Caco-2 (cell line): Measurements from ENCODE around the gene NFKBIE. TPM values are rescaled to one million over a fixed set of nuclear protein-coding genes. Genes with fewer than 3 reads are reported as not detected.
A peak's percentile ranks its signal among the peaks of the same experiment; 100 is the strongest.

ENCODE experiments used
- BruUV-seq: library from RNA; stranded (reverse); fragments of 400-500 nt; replicated peaks from 2 replicates; lab custom pipeline; 2021; lab: Mats Ljungman, UMichigan
- CTCF ChIA-PET: fragments of 300-600 bp; sonication (Branson Sonifier 250); formaldehyde crosslinking; loops from one replicate; lab custom pipeline; 2022; ENCODE audit warnings: antibody characterized with exemption; lab: Charles Lee
- POLR2A ChIA-PET: fragments of 300-600 bp; sonication (Branson Sonifier 250); formaldehyde crosslinking; loops from one replicate; lab custom pipeline; 2022; ENCODE audit warnings: antibody characterized with exemption; lab: Charles Lee
- DNase-seq, 2 experiments: peaks; one replicate each; pipeline versions ENCODE4 v3.0.0 to v3.0.0-alpha.2; 2020 to 2022
- H3K27me3 ChIP-seq: replicated peaks from 2 replicates; pipeline ENCODE4 v1.6.0; 2011; ENCODE audit warnings: low read length; ENCODE audit not compliant: control insufficient read depth, insufficient read depth
- H3K36me3 ChIP-seq: 2 replicates; pipeline ENCODE4 v1.5.1; 2011; ENCODE audit warnings: low read length; ENCODE audit not compliant: control insufficient read depth, insufficient read depth
- H3K4me1 ChIP-seq: fragments of 250-450 bp; sonication (Bioruptor Pico); 2 replicates; pipeline ENCODE4 v1.5.1; 2020; ENCODE audit warnings: mild to moderate bottlenecking
- H3K4me3 ChIP-seq: 2 replicates; pipeline ENCODE4 v1.5.1; 2011; ENCODE audit warnings: low read depth, mild to moderate bottlenecking, control low read depth, low read length
- H3K9me3 ChIP-seq: fragments of 250-450 bp; sonication (Bioruptor Pico); 2 replicates; pipeline ENCODE4 v1.5.1; 2020; ENCODE audit warnings: mild to moderate bottlenecking, moderate library complexity
- H3K27ac Mint-ChIP-seq: one replicate; pipeline ENCODE4 v1.8.0; 2022; ENCODE audit warnings: mixed read lengths; ENCODE audit not compliant: unreplicated experiment
- H3K27me3 Mint-ChIP-seq: one replicate; pipeline ENCODE4 v1.8.0; 2022; ENCODE audit warnings: mixed read lengths; ENCODE audit not compliant: insufficient read depth, unreplicated experiment
- H3K36me3 Mint-ChIP-seq: one replicate; pipeline ENCODE4 v1.8.0; 2022; ENCODE audit warnings: mild to moderate bottlenecking, mixed read lengths; ENCODE audit not compliant: insufficient read depth, unreplicated experiment
- H3K4me1 Mint-ChIP-seq: one replicate; pipeline ENCODE4 v1.8.0; 2022; ENCODE audit warnings: low read depth, mixed read lengths; ENCODE audit not compliant: unreplicated experiment
- H3K4me3 Mint-ChIP-seq: one replicate; pipeline ENCODE4 v1.8.0; 2022; ENCODE audit warnings: mild to moderate bottlenecking, moderate library complexity, mixed read lengths; ENCODE audit not compliant: unreplicated experiment
- H3K9me3 Mint-ChIP-seq: one replicate; pipeline ENCODE4 v1.8.0; 2022; ENCODE audit warnings: mixed read lengths; ENCODE audit not compliant: unreplicated experiment
- intact Hi-C: fragments of 100-400 bp; cut with micrococcal nuclease; formaldehyde crosslinking; loops from one replicate; pipeline ENCODE4 v1.10.0; 2022; ENCODE audit not compliant: unreplicated experiment
- total RNA-seq: library from RNA; stranded (reverse); gene quantifications from 2 replicates; pipeline ENCODE4 v1.2.3, GENCODE V29; 2022
- TF ChIP-seq, protein P1 (sequence below), 2 experiments: fragments of 200-600 bp in 1 of 2; IDR thresholded peaks; 1 replicate in 1 of 2; 2 replicates in 1 of 2; pipeline versions ENCODE4 v1.5.1 to v1.8.0; 2011 to 2022; ENCODE audit warnings: antibody characterized with exemption in 1 of 2, control low read depth in 1 of 2, inconsistent platforms in 1 of 2, low read depth in 1 of 2, low read length in 1 of 2, mild to moderate bottlenecking in 1 of 2, moderate library complexity in 1 of 2; ENCODE audit not compliant: insufficient read depth in 1 of 2, severe bottlenecking in 1 of 2, unreplicated experiment in 1 of 2

The NFKBIE gene
- total RNA-seq, 1 experiment from 2014 or later, result 8.4 TPM

DNA sequence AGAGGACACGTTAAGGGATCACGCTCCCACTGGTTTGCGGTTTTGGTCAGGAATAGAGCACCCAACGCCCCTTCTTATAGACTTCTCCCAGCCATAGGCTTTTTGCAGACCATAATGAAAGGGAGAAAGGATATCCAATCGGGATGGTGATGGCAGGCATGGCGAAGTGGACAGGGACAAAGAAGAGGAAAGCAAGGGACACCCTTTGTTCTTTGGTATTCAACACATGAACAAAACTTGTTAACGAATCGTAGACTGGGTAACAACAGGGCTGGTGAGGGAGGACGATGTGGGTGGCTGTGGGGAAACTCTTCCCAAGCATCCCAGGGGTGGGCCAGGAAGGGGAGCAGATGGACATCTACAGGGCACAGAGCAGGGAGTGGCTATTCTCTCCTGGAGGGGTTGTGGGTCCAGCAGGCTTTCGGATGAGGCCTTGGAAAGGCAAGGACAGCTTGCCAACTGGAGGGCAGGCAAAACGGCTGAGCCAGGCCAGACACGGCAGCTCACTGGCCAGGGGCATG, 19.9 kb downstream of the NFKBIE start:
- ChIA-PET POLR2A (interaction anchor here (0.6 kb wide), 1 partner anchor 19 kb away, joined by 3 read pairs; no protein-coding TSS in a partner anchor), CTCF (interaction anchor here (1.6 kb wide), 1 partner anchor 22 kb away, joined by 8 read pairs; the partner anchor contains the start of gene SLC29A1)
- H3K4me3 Mint-ChIP-seq, result peak overlapping the region; percentile 97
- Histone ChIP-seq H3K27me3 (no peaks in the 10 kb centered on the region), H3K4me1 (peaks cover 15% of the 10 kb centered on the region), H3K36me3 (peaks cover 4% of the 10 kb centered on the region), H3K4me3 (peak overlapping the region; percentile 97), H3K9me3 (no peaks in the 10 kb centered on the region)
- TF ChIP-seq, protein P1, sequence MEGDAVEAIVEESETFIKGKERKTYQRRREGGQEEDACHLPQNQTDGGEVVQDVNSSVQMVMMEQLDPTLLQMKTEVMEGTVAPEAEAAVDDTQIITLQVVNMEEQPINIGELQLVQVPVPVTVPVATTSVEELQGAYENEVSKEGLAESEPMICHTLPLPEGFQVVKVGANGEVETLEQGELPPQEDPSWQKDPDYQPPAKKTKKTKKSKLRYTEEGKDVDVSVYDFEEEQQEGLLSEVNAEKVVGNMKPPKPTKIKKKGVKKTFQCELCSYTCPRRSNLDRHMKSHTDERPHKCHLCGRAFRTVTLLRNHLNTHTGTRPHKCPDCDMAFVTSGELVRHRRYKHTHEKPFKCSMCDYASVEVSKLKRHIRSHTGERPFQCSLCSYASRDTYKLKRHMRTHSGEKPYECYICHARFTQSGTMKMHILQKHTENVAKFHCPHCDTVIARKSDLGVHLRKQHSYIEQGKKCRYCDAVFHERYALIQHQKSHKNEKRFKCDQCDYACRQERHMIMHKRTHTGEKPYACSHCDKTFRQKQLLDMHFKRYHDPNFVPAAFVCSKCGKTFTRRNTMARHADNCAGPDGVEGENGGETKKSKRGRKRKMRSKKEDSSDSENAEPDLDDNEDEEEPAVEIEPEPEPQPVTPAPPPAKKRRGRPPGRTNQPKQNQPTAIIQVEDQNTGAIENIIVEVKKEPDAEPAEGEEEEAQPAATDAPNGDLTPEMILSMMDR (IDR thresholded peaks at IDR 0.05; ENCODE audit: insufficient read depth in 1 of 2, low read depth in 1 of 2, low read length in 1 of 2, severe bottlenecking in 1 of 2, unreplicated experiment in 1 of 2), result no peak
- DNase-seq, result no peak
- peaks cover 13% of the 10 kb centered on the region for H3K4me1 Mint-ChIP-seq
- peak overlapping the region; percentile 99 for H3K27ac Mint-ChIP-seq
- intact Hi-C loops, result loop anchor here (5.0 kb wide), 1 partner anchor 428 kb away; no protein-coding TSS in a partner anchor
- H3K9me3 Mint-ChIP-seq, result no peaks in the 10 kb centered on the region
- H3K36me3 Mint-ChIP-seq, result peaks cover 49% of the 10 kb centered on the region
- no peaks in the 10 kb centered on the region for H3K27me3 Mint-ChIP-seq
- no TSS peak for BruUV-seq

DNA sequence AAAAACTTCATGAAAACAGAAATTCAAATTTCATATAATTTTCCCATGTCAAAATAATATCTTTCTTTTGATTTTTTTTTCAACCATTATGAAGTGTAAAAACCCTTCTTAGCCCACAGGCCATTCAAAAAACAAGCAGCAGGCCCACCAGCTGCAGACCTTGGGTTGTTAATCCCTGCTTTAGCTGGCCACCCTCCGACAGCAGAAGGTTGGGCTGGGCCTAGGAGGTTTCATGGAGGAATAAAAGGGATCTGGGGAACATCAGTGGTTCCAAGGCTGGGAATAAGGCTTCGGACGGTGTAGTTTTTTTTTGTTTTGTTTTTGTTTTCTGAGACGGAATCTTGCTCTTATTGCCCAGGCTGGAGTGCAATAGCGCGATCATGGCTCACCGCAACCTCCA, 22.0 kb downstream of the NFKBIE start:
- Mint-ChIP-seq H3K36me3 (peaks cover 28% of the 10 kb centered on the region), H3K27me3 (no peaks in the 10 kb centered on the region), H3K4me1 (peaks cover 6% of the 10 kb centered on the region), H3K4me3 (no peak overlapping the region), H3K27ac (no peak overlapping the region), H3K9me3 (no peaks in the 10 kb centered on the region)
- intact Hi-C loops, result no loop called here
- TF ChIP-seq, protein P1 (IDR thresholded peaks at IDR 0.05; ENCODE audit: insufficient read depth in 1 of 2, low read depth in 1 of 2, low read length in 1 of 2, severe bottlenecking in 1 of 2, unreplicated experiment in 1 of 2), result no peak
- CTCF ChIA-PET, result interaction anchor here (1.5 kb wide), 1 partner anchor 71 kb away, joined by 3 read pairs; no protein-coding TSS in a partner anchor
- BruUV-seq, result no TSS peak
- POLR2A ChIA-PET, result no interaction called here
- Histone ChIP-seq H3K4me1 (peaks cover 5% of the 10 kb centered on the region), H3K36me3 (no peaks in the 10 kb centered on the region), H3K9me3 (no peaks in the 10 kb centered on the region), H3K27me3 (no peaks in the 10 kb centered on the region), H3K4me3 (no peak overlapping the region)
- DNase-seq, result no peak

DNA sequence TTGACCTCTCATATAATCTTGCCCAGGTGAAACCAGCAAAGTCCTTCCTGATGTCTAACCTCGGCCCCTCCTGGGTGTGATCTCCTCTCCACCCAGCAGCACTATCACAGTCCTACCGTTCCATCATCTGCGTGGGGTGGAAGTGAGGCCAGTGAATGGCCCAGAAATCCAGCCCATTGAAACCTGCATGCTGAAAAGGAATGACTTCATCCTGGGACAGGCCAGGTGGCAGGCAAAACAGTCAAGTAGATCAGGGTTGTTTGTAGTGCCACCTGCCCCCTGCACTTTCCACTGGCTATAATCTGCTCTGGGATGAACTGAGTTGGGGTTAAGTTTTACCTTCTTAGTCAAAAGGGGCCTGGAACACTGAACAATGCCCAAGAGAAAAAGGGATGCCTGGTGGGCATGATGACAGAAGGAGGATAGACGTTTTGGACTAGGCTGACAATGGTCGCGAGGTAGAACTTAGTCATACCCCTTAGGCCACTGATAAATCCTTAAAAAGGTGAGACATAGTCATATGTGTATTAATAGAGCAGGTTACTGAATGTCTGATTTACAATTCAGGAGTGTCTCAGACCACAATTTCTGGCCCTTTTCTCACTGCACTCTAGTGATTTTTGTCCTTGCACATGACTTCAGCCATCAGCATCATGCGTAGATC, 26.5 kb downstream of the NFKBIE start:
- DNase-seq, result no peak
- Mint-ChIP-seq H3K27me3 (no peaks in the 10 kb centered on the region), H3K9me3 (no peaks in the 10 kb centered on the region), H3K27ac (no peak overlapping the region), H3K36me3 (peaks cover 14% of the 10 kb centered on the region), H3K4me3 (peak overlapping the region; percentile 89), H3K4me1 (peaks cover 8% of the 10 kb centered on the region)
- Histone ChIP-seq H3K36me3 (no peaks in the 10 kb centered on the region), H3K4me1 (peaks cover 19% of the 10 kb centered on the region), H3K4me3 (no peak overlapping the region), H3K9me3 (no peaks in the 10 kb centered on the region), H3K27me3 (no peaks in the 10 kb centered on the region)
- intact Hi-C loops, result loop anchor here (1.0 kb wide), 1 partner anchor 143 kb away; no protein-coding TSS in a partner anchor
- ChIA-PET POLR2A (no interaction called here), CTCF (interaction anchor here (0.6 kb wide), 1 partner anchor 16 kb away, joined by 3 read pairs; the partner anchor contains the start of gene SLC29A1)
- no TSS peak for BruUV-seq
- TF ChIP-seq, protein P1 (IDR thresholded peaks at IDR 0.05; ENCODE audit: insufficient read depth in 1 of 2, low read depth in 1 of 2, low read length in 1 of 2, severe bottlenecking in 1 of 2, unreplicated experiment in 1 of 2), result no peak
